GM18526 (cell line): ENCODE data around the gene TRIM38.

Source experiments
- POLR2A ChIP-seq: IDR thresholded peaks from 3 replicates; pipeline ENCODE4 v1.6.1; 2011; ENCODE audit not compliant: insufficient read length; ENCODE audit errors: extremely low read depth

Gene TRIM38

GRCh38 chr6:26016245-26016962 is 53.8 kb downstream of the TRIM38 start:
- TF ChIP-seq POLR2A, result no peak

GRCh38 chr6:26016963-26017631 is 54.5 kb downstream of the TRIM38 start:
- TF ChIP-seq POLR2A, result no peak

- TF ChIP-seq POLR2A, result no peak
Measured at GRCh38 chr6:26017632-26017966, 55.0 kb downstream of the TRIM38 start.

GRCh38 chr6:26019261-26019830 is 56.7 kb downstream of the TRIM38 start:
- no peak for TF ChIP-seq POLR2A

GRCh38 chr6:26019967-26020328 is 57.3 kb downstream of the TRIM38 start:
- no peak for TF ChIP-seq POLR2A

GRCh38 chr6:26020329-26021000 is 57.9 kb downstream of the TRIM38 start:
- peak; percentile 100 for TF ChIP-seq POLR2A

GRCh38 chr6:26021001-26021349 is 58.4 kb downstream of the TRIM38 start:
- no peak for TF ChIP-seq POLR2A

- TF ChIP-seq POLR2A, result peak; percentile 98
Measured at GRCh38 chr6:26021350-26022131, 58.9 kb downstream of the TRIM38 start.

- no peak for TF ChIP-seq POLR2A
Measured at GRCh38 chr6:26022132-26022472, 59.5 kb downstream of the TRIM38 start.

GRCh38 chr6:26022737-26023136 is 60.1 kb downstream of the TRIM38 start:
- no peak for TF ChIP-seq POLR2A

GRCh38 chr6:26024651-26025046 is 62.0 kb downstream of the TRIM38 start:
- TF ChIP-seq POLR2A, result no peak

GRCh38 chr6:26025047-26025893 is 62.7 kb downstream of the TRIM38 start:
- TF ChIP-seq POLR2A, result no peak

GRCh38 chr6:26025894-26026832 is 63.6 kb downstream of the TRIM38 start:
- no peak for TF ChIP-seq POLR2A

- TF ChIP-seq POLR2A, result peak; percentile 100
Measured at GRCh38 chr6:26026833-26027490, 64.4 kb downstream of the TRIM38 start.
